Neural progenitor cell (in vitro differentiated cells): ENCODE data around the gene HPGDS. TPM values are rescaled to one million over a fixed set of nuclear protein-coding genes. Genes with fewer than 3 reads are reported as not detected.
"Not testable (repeated sequence)": the region's sequence is repeated elsewhere in the genome, so short reads cannot be mapped to it uniquely, and the experiment has no call there.

Experiments used
- DNase-seq: peaks from one replicate; pipeline ENCODE4 v3.0.0-alpha.2; 2016; ENCODE audit warnings: low spot score
- H2AFZ ChIP-seq: fragments of 200-600 bp; sonication (generic); replicated peaks from 2 replicates; pipeline ENCODE4 v1.6.1; 2016; ENCODE audit warnings: antibody characterized with exemption
- H3F3A ChIP-seq: fragments of 200-600 bp; sonication (generic); 2 replicates; pipeline ENCODE4 v1.6.1; 2016; ENCODE audit warnings: antibody characterized with exemption, low read depth
- H3K27ac ChIP-seq: fragments of 200-600 bp; sonication (generic); 2 replicates; pipeline ENCODE4 v1.5.1; 2016; ENCODE audit warnings: mild to moderate bottlenecking
- H3K27me3 ChIP-seq: fragments of 200-600 bp; sonication (generic); 2 replicates; pipeline ENCODE4 v1.6.1; 2016; ENCODE audit warnings: mild to moderate bottlenecking, moderate library complexity
- H3K36me3 ChIP-seq: fragments of 200-600 bp; sonication (generic); 2 replicates; pipeline ENCODE4 v1.5.1; 2016
- H3K4me1 ChIP-seq: fragments of 200-600 bp; sonication (generic); 2 replicates; pipeline ENCODE4 v1.6.1; 2016; ENCODE audit warnings: mixed run types
- H3K4me2 ChIP-seq: fragments of 200-600 bp; sonication (generic); 2 replicates; pipeline ENCODE4 v1.6.1; 2016
- H3K4me3 ChIP-seq: fragments of 200-600 bp; sonication (generic); 2 replicates; pipeline ENCODE4 v1.5.1; 2016
- H3K79me2 ChIP-seq: fragments of 200-600 bp; sonication (generic); 2 replicates; pipeline ENCODE4 v1.6.1; 2016; ENCODE audit warnings: low read depth
- H3K9ac ChIP-seq: fragments of 200-600 bp; sonication (generic); 2 replicates; pipeline ENCODE4 v1.6.1; 2016
- H3K9me3 ChIP-seq: fragments of 200-600 bp; sonication (generic); 2 replicates; pipeline ENCODE4 v1.5.1; 2016; ENCODE audit warnings: low read depth
- H4K20me1 ChIP-seq: fragments of 200-600 bp; sonication (generic); 2 replicates; pipeline ENCODE4 v1.6.1; 2016; ENCODE audit warnings: low read depth
- H3K27ac Mint-ChIP-seq: 3 replicates; pipeline ENCODE4 v1.8.0; 2021; ENCODE audit warnings: mixed read lengths
- H3K27me3 Mint-ChIP-seq: 2 replicates; pipeline ENCODE4 v1.8.0; 2022; ENCODE audit warnings: low read depth, mild to moderate bottlenecking, inconsistent platforms, moderate library complexity, mixed read lengths; ENCODE audit not compliant: insufficient read depth
- H3K36me3 Mint-ChIP-seq: 3 replicates; pipeline ENCODE4 v1.8.0; 2021; ENCODE audit warnings: mixed read lengths
- H3K4me1 Mint-ChIP-seq: 3 replicates; pipeline ENCODE4 v1.8.0; 2021; ENCODE audit warnings: mixed read lengths
- H3K4me3 Mint-ChIP-seq: 3 replicates; pipeline ENCODE4 v1.8.0; 2021; ENCODE audit warnings: mild to moderate bottlenecking, moderate library complexity, mixed read lengths
- H3K9me3 Mint-ChIP-seq: 3 replicates; pipeline ENCODE4 v1.8.0; 2020; ENCODE audit warnings: mixed read lengths
- EZH2 ChIP-seq: fragments of 200-600 bp; sonication (generic); IDR thresholded peaks from 2 replicates; pipeline ENCODE4 v1.6.1; 2017; ENCODE audit warnings: antibody characterized with exemption, mild to moderate bottlenecking, moderate library complexity
- EZH2phosphoT487 ChIP-seq: fragments of 200-600 bp; sonication (generic); IDR thresholded peaks from 2 replicates; pipeline ENCODE4 v1.6.1; 2017; ENCODE audit warnings: antibody characterized with exemption
- total RNA-seq: library from RNA; depleted of rRNA; stranded (reverse); fragments of >200 nt; gene quantifications from 2 replicates; pipeline ENCODE4 v1.2.3, GENCODE V29; 2015; ENCODE audit warnings: low replicate concordance
- TF ChIP-seq, protein P1 (sequence below): fragments of 200-600 bp; sonication (generic); IDR thresholded peaks from 2 replicates; pipeline ENCODE4 v1.5.1; 2017; ENCODE audit warnings: antibody characterized with exemption, mild to moderate bottlenecking

The HPGDS gene
- total RNA-seq, 1 donor from 2014 or later, result not detected

DNA sequence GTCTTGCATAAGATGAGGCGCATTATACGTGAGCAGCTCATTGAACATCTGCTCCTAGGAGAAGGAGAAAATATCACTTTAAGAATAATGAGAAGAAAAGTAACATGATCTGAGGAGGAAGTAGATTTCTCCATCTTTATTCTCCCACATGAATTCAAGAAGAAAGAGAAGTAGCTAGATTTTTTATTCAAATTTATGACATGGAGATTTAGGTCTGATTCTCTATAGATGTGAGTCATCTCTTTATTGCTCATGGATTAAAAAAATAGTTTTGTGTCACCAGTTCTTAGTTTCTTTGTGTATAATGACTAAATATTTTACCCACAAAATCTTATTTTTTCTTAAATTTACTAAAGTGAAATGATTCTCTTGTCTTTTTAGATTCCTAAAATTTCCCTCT lies 40.4 kb downstream of the HPGDS start:
- no peak for TF ChIP-seq EZH2
- no peak for TF ChIP-seq EZH2phosphoT487
- TF ChIP-seq, protein P1, sequence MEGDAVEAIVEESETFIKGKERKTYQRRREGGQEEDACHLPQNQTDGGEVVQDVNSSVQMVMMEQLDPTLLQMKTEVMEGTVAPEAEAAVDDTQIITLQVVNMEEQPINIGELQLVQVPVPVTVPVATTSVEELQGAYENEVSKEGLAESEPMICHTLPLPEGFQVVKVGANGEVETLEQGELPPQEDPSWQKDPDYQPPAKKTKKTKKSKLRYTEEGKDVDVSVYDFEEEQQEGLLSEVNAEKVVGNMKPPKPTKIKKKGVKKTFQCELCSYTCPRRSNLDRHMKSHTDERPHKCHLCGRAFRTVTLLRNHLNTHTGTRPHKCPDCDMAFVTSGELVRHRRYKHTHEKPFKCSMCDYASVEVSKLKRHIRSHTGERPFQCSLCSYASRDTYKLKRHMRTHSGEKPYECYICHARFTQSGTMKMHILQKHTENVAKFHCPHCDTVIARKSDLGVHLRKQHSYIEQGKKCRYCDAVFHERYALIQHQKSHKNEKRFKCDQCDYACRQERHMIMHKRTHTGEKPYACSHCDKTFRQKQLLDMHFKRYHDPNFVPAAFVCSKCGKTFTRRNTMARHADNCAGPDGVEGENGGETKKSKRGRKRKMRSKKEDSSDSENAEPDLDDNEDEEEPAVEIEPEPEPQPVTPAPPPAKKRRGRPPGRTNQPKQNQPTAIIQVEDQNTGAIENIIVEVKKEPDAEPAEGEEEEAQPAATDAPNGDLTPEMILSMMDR, result no peak
- Mint-ChIP-seq H3K27ac (no peak overlapping the region), H3K36me3 (no peaks in the 10 kb centered on the region), H3K27me3 (no peaks in the 10 kb centered on the region), H3K4me1 (peaks cover 8% of the 10 kb centered on the region), H3K4me3 (no peak overlapping the region), H3K9me3 (no peaks in the 10 kb centered on the region)
- H4K20me1 ChIP-seq, result no peaks in the 10 kb centered on the region
- H3K36me3 ChIP-seq, result no peaks in the 10 kb centered on the region
- no peak for DNase-seq
- H3K27ac ChIP-seq, result no peak overlapping the region
- no peak overlapping the region for H3K9ac ChIP-seq
- H2AFZ ChIP-seq, result no peak overlapping the region
- no peaks in the 10 kb centered on the region for H3F3A ChIP-seq
- no peaks in the 10 kb centered on the region for H3K9me3 ChIP-seq
- H3K4me3 ChIP-seq, result no peak overlapping the region
- no peaks in the 10 kb centered on the region for H3K27me3 ChIP-seq
- no peaks in the 10 kb centered on the region for H3K79me2 ChIP-seq
- no peaks in the 10 kb centered on the region for H3K4me1 ChIP-seq
- H3K4me2 ChIP-seq, result no peak overlapping the region

DNA sequence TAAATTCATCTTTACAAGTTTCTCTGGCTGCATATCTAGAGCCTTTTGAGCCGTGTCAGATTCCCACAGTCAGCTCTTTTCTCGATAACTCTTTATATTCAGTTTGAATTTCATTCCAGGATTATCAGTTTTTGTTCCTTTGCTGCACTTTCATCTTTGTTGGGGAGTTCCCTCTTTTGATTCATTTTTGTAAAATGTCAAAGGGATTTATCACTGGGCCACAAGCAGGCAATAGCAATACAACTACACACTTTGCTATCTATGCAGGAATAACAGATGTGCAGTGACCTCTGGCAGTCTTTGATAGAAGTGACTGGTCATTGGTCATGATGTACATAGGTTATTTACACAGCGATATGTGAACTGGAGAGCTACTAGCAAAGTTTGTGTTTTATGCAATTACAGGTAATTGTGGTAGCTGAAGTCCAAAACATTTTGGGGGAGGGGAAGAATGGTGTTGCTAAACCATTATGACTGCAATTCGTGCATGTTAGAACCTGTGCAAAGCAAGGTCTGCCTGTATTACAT lies 43.8 kb downstream of the HPGDS start:
- Histone ChIP-seq H2AFZ (no peak overlapping the region), H4K20me1 (no peaks in the 10 kb centered on the region), H3K36me3 (no peaks in the 10 kb centered on the region), H3K9me3 (no peaks in the 10 kb centered on the region), H3K79me2 (no peaks in the 10 kb centered on the region), H3K9ac (no peak overlapping the region), H3K27me3 (no peaks in the 10 kb centered on the region), H3K4me1 (no peaks in the 10 kb centered on the region), H3K27ac (no peak overlapping the region), H3K4me2 (no peak overlapping the region), H3F3A (no peaks in the 10 kb centered on the region), H3K4me3 (no peak overlapping the region)
- H3K4me3 Mint-ChIP-seq, result no peak overlapping the region
- no peaks in the 10 kb centered on the region for H3K9me3 Mint-ChIP-seq
- no peaks in the 10 kb centered on the region for H3K36me3 Mint-ChIP-seq
- H3K27ac Mint-ChIP-seq, result no peak overlapping the region
- TF ChIP-seq, protein P1, result no peak
- TF ChIP-seq EZH2phosphoT487 (no peak), EZH2 (no peak)
- H3K27me3 Mint-ChIP-seq, result no peaks in the 10 kb centered on the region
- peaks cover 6% of the 10 kb centered on the region for H3K4me1 Mint-ChIP-seq
- no peak for DNase-seq

DNA sequence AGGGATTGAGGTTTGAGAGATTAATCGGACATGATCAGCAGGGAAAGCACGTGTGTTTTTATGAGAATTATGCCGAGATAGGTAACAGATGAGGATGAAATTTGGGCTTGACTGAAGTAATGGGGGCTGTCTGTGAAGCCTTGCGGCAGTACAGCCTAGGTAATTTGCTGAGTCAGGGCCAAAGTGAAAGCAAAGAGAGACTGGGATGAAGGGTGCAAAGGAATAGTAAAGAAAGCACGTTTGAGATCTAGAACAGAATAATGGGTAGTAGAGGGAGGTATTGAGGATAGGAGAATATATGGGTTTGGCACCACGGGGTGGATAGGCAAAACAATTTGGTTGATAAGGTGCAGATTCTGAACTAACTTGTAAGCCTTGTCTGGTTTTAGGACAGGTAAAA lies 47.2 kb downstream of the HPGDS start:
- not testable (repeated sequence) for H3K4me1 Mint-ChIP-seq, H4K20me1 ChIP-seq, H3K27ac ChIP-seq, DNase-seq, H3K9me3 Mint-ChIP-seq, H3K9ac ChIP-seq, H3F3A ChIP-seq, H3K4me3 Mint-ChIP-seq, H3K27me3 Mint-ChIP-seq, H3K9me3 ChIP-seq, H3K4me1 ChIP-seq, H3K79me2 ChIP-seq, H3K4me3 ChIP-seq, H3K4me2 ChIP-seq, H2AFZ ChIP-seq, H3K27me3 ChIP-seq, H3K27ac Mint-ChIP-seq
- peaks cover 14% of the 10 kb centered on the region for H3K36me3 Mint-ChIP-seq
- H3K36me3 ChIP-seq, result peaks cover 10% of the 10 kb centered on the region

DNA sequence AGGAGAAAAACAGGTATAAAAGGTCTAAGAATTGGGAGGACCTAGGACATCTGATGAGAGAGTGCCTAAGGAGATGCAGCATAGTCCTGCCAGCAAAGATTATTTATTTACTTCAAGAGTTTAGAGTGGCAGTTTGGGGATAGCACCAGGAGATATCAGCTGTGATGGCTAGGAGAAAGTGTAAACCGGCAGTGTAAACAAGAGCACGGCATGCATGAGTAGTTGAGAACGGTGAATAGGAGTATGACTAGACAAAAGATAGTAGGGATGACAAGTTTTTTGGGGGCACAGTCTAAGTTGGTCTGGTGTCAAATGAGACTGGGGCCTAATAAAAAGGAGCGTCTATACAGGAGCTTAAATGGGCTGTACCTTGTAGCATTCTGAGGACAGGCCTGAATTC lies 48.7 kb downstream of the HPGDS start:
- H3K27me3 ChIP-seq, H3K9me3 Mint-ChIP-seq, DNase-seq, H2AFZ ChIP-seq, H3K4me3 Mint-ChIP-seq, H3F3A ChIP-seq, H3K9ac ChIP-seq, H3K4me1 ChIP-seq, H3K27me3 Mint-ChIP-seq, H3K27ac ChIP-seq, H3K4me3 ChIP-seq, H3K79me2 ChIP-seq, H4K20me1 ChIP-seq, H3K4me1 Mint-ChIP-seq, H3K9me3 ChIP-seq, H3K4me2 ChIP-seq: not testable (repeated sequence)
- peaks cover 17% of the 10 kb centered on the region for H3K36me3 ChIP-seq
- Mint-ChIP-seq H3K36me3 (peaks cover 20% of the 10 kb centered on the region), H3K27ac (peak overlapping the region; percentile 16)
